Lower leg skin (tissue), 3 donors: Measurements from ENCODE around the gene CPA2.

Experiments used
- CTCF ChIP-seq, 3 donors: fragments of 450-650 bp; IDR thresholded peaks; one replicate each; pipeline ENCODE4 v1.5.1; 2016; ENCODE audit warnings: antibody characterized with exemption in 3 of 3, mild to moderate bottlenecking in 3 of 3, moderate library complexity in 2 of 3
- POLR2A ChIP-seq, 2 donors: fragments of 450-650 bp; IDR thresholded peaks; one replicate each; pipeline ENCODE4 v1.6.1; 2016 to 2017; ENCODE audit warnings: antibody characterized with exemption in 2 of 2, mild to moderate bottlenecking in 1 of 2, moderate library complexity in 1 of 2

GRCh38 chr7:130227883-130228575 is 38.6 kb upstream of the CPA2 start:
- TF ChIP-seq CTCF (IDR thresholded peaks at IDR 0.05): no peak
- TF ChIP-seq POLR2A (IDR thresholded peaks at IDR 0.05): no peak
